Esophagus muscularis mucosa (tissue), 4 donors: ENCODE data around the gene GJC1. TPM values are rescaled to one million over a fixed set of nuclear protein-coding genes. Genes with fewer than 3 reads are reported as not detected.

Source experiments
- DNase-seq: peaks from one replicate; pipeline ENCODE4 v3.0.0-alpha.2; 2017; ENCODE audit errors: extremely low spot score
- H3K27ac ChIP-seq, 4 donors: fragments of 200-600 bp; sonication (generic); replicated peaks in 1 of 4; 1 replicate in 3 of 4; 2 replicates in 1 of 4; pipeline ENCODE4 v1.5.1; 2016 to 2019; ENCODE audit warnings: mild to moderate bottlenecking in 1 of 4
- H3K27me3 ChIP-seq, 4 donors: fragments of 200-600 bp; sonication (generic); one replicate each; pipeline versions ENCODE4 v1.5.1 to v1.6.0; 2016 to 2019
- H3K36me3 ChIP-seq, 4 donors: fragments of 200-600 bp; sonication (generic); one replicate each; pipeline ENCODE4 v1.5.1; 2016 to 2019
- H3K4me1 ChIP-seq, 4 donors: fragments of 200-600 bp; sonication (generic); one replicate each; pipeline ENCODE4 v1.5.1; 2016 to 2019
- H3K4me3 ChIP-seq, 4 donors: fragments of 200-600 bp; sonication (generic); 1 replicate in 2 of 4; 2 replicates in 2 of 4; pipeline ENCODE4 v1.5.1; 2016 to 2019; ENCODE audit warnings: mild to moderate bottlenecking in 4 of 4, moderate library complexity in 1 of 4
- H3K9me3 ChIP-seq, 4 donors: fragments of 200-600 bp; sonication (generic); 1 replicate in 3 of 4; 2 replicates in 1 of 4; pipeline ENCODE4 v1.5.1; 2016 to 2019
- CTCF ChIP-seq, 3 experiments: fragments of 200-600 bp in 2 of 3; fragments of 450-650 bp in 1 of 3; sonication (generic) in 2 of 3; IDR thresholded peaks; one replicate each; pipeline ENCODE4 v1.5.1; 2017 to 2019; ENCODE audit warnings: antibody characterized with exemption in 3 of 3, mild to moderate bottlenecking in 2 of 3, moderate library complexity in 1 of 3
- EP300 ChIP-seq: sonication (generic); formaldehyde crosslinking; IDR thresholded peaks from one replicate; pipeline ENCODE4 v1.6.1; 2017; ENCODE audit warnings: antibody characterized with exemption
- POLR2A ChIP-seq: fragments of 450-650 bp; IDR thresholded peaks from one replicate; pipeline ENCODE4 v1.6.1; 2017; ENCODE audit warnings: antibody characterized with exemption, moderate library complexity, mild to moderate bottlenecking, low read depth
- POLR2AphosphoS5 ChIP-seq, 2 donors: sonication (generic); formaldehyde crosslinking; IDR thresholded peaks; one replicate each; pipeline ENCODE4 v1.6.1; 2017; ENCODE audit warnings: antibody characterized with exemption in 2 of 2
- WGBS: methylation state at CpG from one replicate; pipeline ENCODE4 v1.1.5; 2018; 5-methylcytosine and 5-hydroxymethylcytosine counted together
- intact Hi-C: fragments of 100-400 bp; cut with DNase I; formaldehyde crosslinking; loops from one replicate; pipeline ENCODE4 v1.15.1; 2023
- total RNA-seq, 4 donors: library from RNA; depleted of rRNA; stranded (reverse); fragments of >200 nt; gene quantifications; one replicate each; pipeline versions ENCODE4 v1.1.0 to v1.2.1, GENCODE V29; 2016

GJC1 gene
- total RNA-seq, 4 donors from 2014 or later = 26.5 to 61.9 (median 37.4) TPM

- Histone ChIP-seq H3K36me3 (no peaks in the 10 kb centered on the region), H3K4me3 (no peak overlapping the region), H3K4me1 (no peaks in the 10 kb centered on the region), H3K27me3 (peaks cover 0 to 42% (median 9%) of the 10 kb centered on the region in 4 donors), H3K9me3 (no peaks in the 10 kb centered on the region), H3K27ac (no peak overlapping the region)
- no peak for DNase-seq
- intact Hi-C loops = no loop called here
- TF ChIP-seq POLR2A = no peak
- no peak for TF ChIP-seq CTCF (IDR thresholded peaks at IDR 0.05)
- TF ChIP-seq POLR2AphosphoS5 (IDR thresholded peaks at IDR 0.05) = no peak
- TF ChIP-seq EP300 = no peak
- 77% methylated on average over 6 of the region's 11 CpGs for WGBS
These were observed 61.5 kb downstream of the GJC1 start for GRCh38 chr17:44768505-44769142.

DNA sequence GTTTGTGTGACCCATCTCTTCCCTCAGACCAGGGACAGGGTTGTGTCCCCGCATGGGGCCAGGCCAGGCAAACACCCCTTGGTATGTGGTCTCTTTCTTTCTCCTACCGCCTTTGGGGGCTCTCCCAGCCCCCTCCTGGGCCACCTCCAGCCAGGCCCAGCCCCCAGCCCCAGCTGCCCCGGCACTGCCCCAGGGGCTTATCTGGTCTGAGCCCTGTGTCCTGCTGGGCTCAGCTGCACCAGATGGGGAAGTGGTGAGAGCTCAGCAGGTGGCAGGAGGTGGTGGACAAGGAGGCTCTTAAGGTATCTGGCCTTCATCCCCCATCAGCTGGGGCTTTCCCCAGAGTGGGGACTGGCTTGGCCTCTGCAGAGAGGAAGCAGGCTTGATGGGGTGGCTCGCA is 62.6 kb downstream of the GJC1 start:
- Histone ChIP-seq H3K9me3 (no peaks in the 10 kb centered on the region), H3K4me3 (no peak overlapping the region), H3K36me3 (no peaks in the 10 kb centered on the region), H3K27me3 (peaks cover 0 to 32% (median 8%) of the 10 kb centered on the region in 4 donors), H3K4me1 (no peaks in the 10 kb centered on the region), H3K27ac (no peak overlapping the region)
- TF ChIP-seq EP300 (no peak), POLR2AphosphoS5 (IDR thresholded peaks at IDR 0.05) (no peak), CTCF (IDR thresholded peaks at IDR 0.05) (no peak), POLR2A (no peak)
- intact Hi-C loops = no loop called here
- DNase-seq = no peak
- WGBS = 48% methylated on average over 3 of the region's 4 CpGs

DNA sequence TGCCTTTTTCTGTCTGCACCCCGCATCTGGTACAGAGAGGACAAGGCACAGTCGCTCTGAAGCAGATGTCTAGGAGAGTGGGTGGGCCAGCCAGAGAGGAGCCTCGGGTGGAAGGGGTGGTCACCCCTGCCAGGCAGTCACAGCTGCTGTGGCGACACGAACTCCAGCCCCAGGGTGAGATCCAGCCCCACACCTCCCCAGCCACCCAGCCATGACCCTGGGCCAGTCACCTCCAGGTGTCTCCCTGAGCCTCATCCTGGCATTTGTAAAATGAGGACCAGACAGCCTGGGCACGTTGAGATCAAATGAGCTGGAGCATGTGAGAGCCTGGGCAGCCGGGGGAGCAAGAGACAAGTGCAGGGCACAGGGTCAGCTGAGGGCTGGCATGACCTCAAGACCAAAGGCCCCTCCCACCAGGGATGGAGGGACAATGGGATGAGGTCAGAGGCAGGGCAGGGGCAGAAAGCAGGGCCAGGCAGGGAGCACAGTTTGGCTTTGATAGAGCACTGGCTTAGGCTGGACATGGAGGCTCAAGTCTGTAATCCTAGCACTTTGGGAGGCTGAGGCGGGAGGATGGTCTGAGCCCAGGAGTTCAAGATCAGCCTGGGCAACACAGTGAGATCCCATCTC is 63.6 kb downstream of the GJC1 start:
- no peak overlapping the region for H3K4me3 ChIP-seq
- intact Hi-C loops = no loop called here
- H3K36me3 ChIP-seq = no peaks in the 10 kb centered on the region
- H3K27me3 ChIP-seq = peaks cover 0 to 32% (median 0%) of the 10 kb centered on the region in 4 donors
- H3K27ac ChIP-seq = no peak overlapping the region
- H3K4me1 ChIP-seq = no peaks in the 10 kb centered on the region
- no peak for TF ChIP-seq POLR2A
- TF ChIP-seq EP300 = no peak
- no peak for TF ChIP-seq POLR2AphosphoS5 (IDR thresholded peaks at IDR 0.05)
- TF ChIP-seq CTCF (IDR thresholded peaks at IDR 0.05) = no peak
- DNase-seq = no peak
- no peaks in the 10 kb centered on the region for H3K9me3 ChIP-seq
- 58% methylated on average over 6 of the region's 8 CpGs for WGBS

DNA sequence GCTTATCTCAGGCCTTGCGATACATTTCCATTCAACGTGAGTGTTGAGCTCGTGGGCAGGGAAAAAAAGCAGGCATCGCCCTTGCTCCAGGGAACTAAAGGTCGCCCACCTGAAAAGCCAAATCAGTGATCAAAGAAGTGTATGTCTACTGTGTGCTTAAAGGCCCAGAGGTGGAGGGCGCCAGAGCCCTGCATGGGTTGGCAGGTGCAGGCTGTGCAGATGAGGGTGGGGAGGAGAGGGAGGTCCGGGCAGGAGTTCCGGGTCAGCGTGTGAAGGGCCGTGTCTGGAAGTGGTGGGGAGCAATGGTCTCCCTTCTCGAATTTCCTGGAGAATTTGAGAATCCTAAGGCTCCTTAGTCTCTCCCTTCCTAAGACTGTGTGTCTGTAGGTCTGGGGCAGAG is 64.1 kb downstream of the GJC1 start:
- no peak overlapping the region for H3K4me3 ChIP-seq
- no peak overlapping the region for H3K27ac ChIP-seq
- intact Hi-C loops = no loop called here
- TF ChIP-seq CTCF (IDR thresholded peaks at IDR 0.05) (no peak), POLR2A (no peak), EP300 (no peak), POLR2AphosphoS5 (IDR thresholded peaks at IDR 0.05) (no peak)
- no peaks in the 10 kb centered on the region for H3K4me1 ChIP-seq
- H3K9me3 ChIP-seq = no peaks in the 10 kb centered on the region
- H3K27me3 ChIP-seq = peaks cover 0 to 33% (median under 1%) of the 10 kb centered on the region in 4 donors
- WGBS = 85% methylated on average over 11 of the region's 11 CpGs
- no peak for DNase-seq
- H3K36me3 ChIP-seq = no peaks in the 10 kb centered on the region
